Esophagus muscularis mucosa (tissue), 4 donors: ENCODE results near the gene DYNC1I1.

Experiments
- CTCF ChIP-seq, 3 experiments: fragments of 200-600 bp in 2 of 3; fragments of 450-650 bp in 1 of 3; sonication (generic) in 2 of 3; IDR thresholded peaks; one replicate each; pipeline ENCODE4 v1.5.1; 2017 to 2019; ENCODE audit warnings: antibody characterized with exemption in 3 of 3, mild to moderate bottlenecking in 2 of 3, moderate library complexity in 1 of 3
- EP300 ChIP-seq: sonication (generic); formaldehyde crosslinking; IDR thresholded peaks from one replicate; pipeline ENCODE4 v1.6.1; 2017; ENCODE audit warnings: antibody characterized with exemption
- POLR2A ChIP-seq: fragments of 450-650 bp; IDR thresholded peaks from one replicate; pipeline ENCODE4 v1.6.1; 2017; ENCODE audit warnings: antibody characterized with exemption, moderate library complexity, mild to moderate bottlenecking, low read depth
- POLR2AphosphoS5 ChIP-seq, 2 donors: sonication (generic); formaldehyde crosslinking; IDR thresholded peaks; one replicate each; pipeline ENCODE4 v1.6.1; 2017; ENCODE audit warnings: antibody characterized with exemption in 2 of 2

- TF ChIP-seq CTCF (IDR thresholded peaks at IDR 0.05) (no peak), POLR2A (no peak), EP300 (no peak), POLR2AphosphoS5 (IDR thresholded peaks at IDR 0.05) (no peak)
Measured at GRCh38 chr7:95921543-95921942, 149.2 kb downstream of the DYNC1I1 start.
